Stimulated activated CD4-positive, alpha-beta T cell treated with anti-CD3 and anti-CD28 coated beads, Interleukin-4, amount 100 ng/mL, for 1 hour (primary cell): ENCODE data around the gene CD1E.
A peak's percentile ranks its signal among the peaks of the same experiment; 100 is the strongest.
"Not testable (repeated sequence)": the region's sequence is repeated elsewhere in the genome, so short reads cannot be mapped to it uniquely, and the experiment has no call there.

Experiments
- DNase-seq: peaks from one replicate; pipeline ENCODE4 v3.0.0-alpha.2; 2020

Gene CD1E

DNA sequence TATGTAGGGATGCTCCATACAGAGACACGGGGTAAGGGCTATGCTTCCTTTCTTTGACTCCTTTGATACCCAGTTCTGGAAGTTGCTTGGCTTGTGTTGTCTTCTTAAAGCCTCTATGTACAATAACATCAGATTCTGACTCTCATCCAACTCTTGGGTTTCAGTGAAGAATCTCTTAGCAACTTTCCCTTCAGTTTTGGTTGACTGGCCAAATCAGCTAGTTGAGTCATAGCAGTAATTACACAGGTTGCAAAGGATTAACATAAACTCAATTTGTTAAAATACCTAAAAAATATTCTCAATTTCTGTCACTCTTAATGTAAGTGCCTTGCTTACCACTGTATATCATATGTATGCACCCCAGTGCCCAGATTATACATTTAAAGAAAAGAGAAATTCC is 9.2 kb downstream of the CD1E start:
- DNase-seq = no peak

DNA sequence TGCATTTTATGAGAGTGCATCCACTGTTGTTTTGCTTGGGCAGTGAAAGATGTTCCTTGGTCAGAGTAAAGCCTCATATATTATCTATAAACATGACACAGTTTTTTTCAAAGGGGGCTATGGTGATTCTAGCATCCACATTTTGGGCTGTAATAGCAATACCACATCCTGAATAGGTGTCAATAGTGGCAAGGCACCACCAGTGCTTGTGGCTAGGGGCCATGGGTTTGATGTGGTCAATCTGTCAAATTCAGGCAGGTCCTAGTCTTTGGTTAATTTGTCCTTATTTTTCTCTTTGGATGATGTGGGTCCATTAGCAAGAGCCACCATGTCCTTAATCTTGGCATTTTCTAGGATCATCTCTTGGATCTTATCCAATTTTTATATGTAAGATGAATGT is 13.1 kb downstream of the CD1E start:
- no peak for DNase-seq

DNA sequence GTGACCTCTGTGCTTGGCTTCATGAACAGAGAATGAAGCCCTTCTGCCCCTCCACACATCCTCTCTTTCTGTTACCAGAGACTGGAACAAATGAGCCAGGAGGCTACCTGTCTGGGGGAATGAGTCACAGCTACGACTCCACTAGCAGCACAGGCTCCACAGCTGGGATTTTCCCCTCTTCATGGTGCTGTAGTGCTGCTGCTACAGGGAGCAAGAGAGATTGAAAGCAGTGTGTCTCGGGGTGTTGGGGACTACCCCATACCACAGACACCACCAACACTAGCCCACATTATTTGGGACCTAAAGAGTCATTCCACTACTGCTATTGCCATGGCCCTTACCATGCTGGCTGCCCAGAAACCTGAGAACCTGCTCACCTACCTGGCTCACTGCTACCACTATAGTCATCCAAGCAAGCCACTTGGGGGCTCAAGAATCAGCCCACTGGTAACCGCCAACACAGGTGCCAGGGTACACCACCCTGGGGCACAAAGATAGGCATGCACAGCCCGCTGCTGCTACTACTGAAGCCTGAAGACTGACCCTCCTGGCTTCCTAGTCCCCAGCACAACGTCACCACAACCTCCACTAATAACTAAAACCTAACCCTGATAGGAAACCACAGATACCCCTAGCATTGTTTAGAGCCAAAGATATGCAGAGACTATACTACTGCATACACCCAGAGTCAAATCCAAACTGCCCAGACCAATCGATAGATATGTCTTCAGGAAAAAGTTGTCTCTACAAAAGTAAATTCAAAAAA is 17.7 kb downstream of the CD1E start:
- DNase-seq = peak; percentile 6

DNA sequence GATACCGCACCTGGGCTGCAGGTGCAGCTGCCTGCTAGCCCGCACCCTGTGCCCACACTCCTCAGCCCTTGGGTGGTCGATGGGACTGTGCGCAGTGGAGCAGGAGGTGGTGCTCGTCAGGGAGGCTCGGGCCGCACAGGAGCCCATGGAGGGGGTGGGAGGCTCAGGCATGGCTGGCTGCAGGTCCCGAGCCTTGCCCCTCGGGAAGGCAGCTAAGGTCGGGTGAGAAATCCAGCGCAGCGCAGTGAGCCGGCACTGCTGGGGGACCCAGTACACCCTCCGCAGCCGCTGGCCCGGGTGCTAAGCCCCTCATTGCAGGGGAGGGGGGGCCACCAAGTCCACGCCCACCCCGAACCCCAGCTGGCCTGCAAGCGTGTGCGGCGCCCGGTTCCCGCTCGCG is 20.4 kb downstream of the CD1E start:
- DNase-seq = not testable (repeated sequence)

GRCh38 chr1:158374860-158375259 is 21.2 kb downstream of the CD1E start:
- no peak for DNase-seq

GRCh38 chr1:158390331-158390730 is 36.6 kb downstream of the CD1E start:
- DNase-seq = no peak

- no peak for DNase-seq
Measured at GRCh38 chr1:158391099-158391498, 37.4 kb downstream of the CD1E start.

DNA sequence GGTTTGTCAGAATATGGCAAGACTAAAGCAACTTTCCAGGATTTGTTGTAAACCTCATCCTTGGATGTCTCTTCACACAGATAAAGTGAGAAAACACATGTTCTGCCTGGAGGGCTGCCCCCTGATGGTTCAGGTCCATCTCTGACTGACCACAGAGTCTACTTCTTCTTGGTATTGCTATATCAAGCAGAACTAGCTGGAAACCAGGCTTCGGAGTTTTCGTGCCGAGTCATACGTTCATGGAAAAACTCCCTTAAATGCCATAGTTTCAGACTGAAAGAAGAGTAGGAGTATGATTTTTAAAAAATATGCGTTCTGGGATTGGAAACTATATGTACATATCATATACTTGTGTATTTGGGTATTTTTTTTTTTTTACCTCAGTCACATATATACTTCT is 39.8 kb downstream of the CD1E start:
- DNase-seq = no peak

GRCh38 chr1:158396646-158397045 is 43.0 kb downstream of the CD1E start:
- no peak for DNase-seq

GRCh38 chr1:158398818-158399514 is 45.3 kb downstream of the CD1E start, which contains the start of gene OR10T2:
Gene OR10T2 (minus strand): TSS chr1:158399466. CDS start chr1:158399466, 0 bp downstream.
- no peak for DNase-seq

DNA sequence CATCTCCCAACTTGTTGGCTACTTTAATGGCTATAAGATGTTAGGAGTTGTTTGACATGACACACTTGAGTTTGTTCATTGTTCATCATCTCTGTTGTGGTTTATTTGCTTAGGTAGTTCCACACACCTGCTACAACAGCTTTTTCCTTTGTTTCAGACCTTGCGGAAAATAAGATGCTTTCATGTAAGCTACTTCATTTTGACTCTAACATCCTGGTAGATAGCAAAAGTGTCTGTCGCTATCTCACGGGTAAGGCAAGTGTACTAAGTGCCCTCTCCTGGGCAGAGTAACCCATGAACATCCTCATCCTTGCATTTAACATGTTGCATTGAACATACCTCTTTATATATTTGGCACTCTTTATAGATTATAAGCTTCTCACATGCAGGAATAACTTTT is 47.2 kb downstream of the CD1E start:
- no peak for DNase-seq

GRCh38 chr1:158407092-158407491 is 53.4 kb downstream of the CD1E start:
- no peak for DNase-seq
